Aorta (tissue), 5 donors: ENCODE measurements around the gene ZNF175. TPM values are rescaled to one million over a fixed set of nuclear protein-coding genes. Genes with fewer than 3 reads are reported as not detected.

Experiments used
- ATAC-seq: fragments of 200-7000 bp; cut with Tn5 transposase; one replicate; pipeline ENCODE4 v1.9.1; 2022; ENCODE audit warnings: moderate library complexity; ENCODE audit not compliant: low FRiP score
- DNase-seq, 2 donors: peaks; one replicate each; pipeline ENCODE4 v3.0.0-alpha.2; 2020
- H3K27ac ChIP-seq, 2 donors: one replicate each; pipeline ENCODE4 v1.5.1; 2013; ENCODE audit warnings: low read length in 2 of 2, mild to moderate bottlenecking in 2 of 2, moderate library complexity in 2 of 2, control low read depth in 1 of 2, inconsistent platforms in 1 of 2, low read depth in 1 of 2
- H3K27me3 ChIP-seq, 2 donors: one replicate each; pipeline ENCODE4 v1.6.1; 2013; ENCODE audit warnings: control low read depth in 1 of 2, low read length in 1 of 2, mild to moderate bottlenecking in 1 of 2, moderate library complexity in 1 of 2; ENCODE audit not compliant: insufficient read depth in 2 of 2, control insufficient read depth in 1 of 2
- H3K36me3 ChIP-seq, 2 donors: one replicate each; pipeline ENCODE4 v1.6.1; 2013; ENCODE audit warnings: control low read depth in 1 of 2, low read length in 1 of 2, mild to moderate bottlenecking in 1 of 2; ENCODE audit not compliant: insufficient read depth in 2 of 2, control insufficient read depth in 1 of 2
- H3K4me1 ChIP-seq, 2 donors: one replicate each; pipeline ENCODE4 v1.6.1; 2013; ENCODE audit warnings: low read length in 2 of 2, control low read depth in 1 of 2, mild to moderate bottlenecking in 1 of 2, moderate library complexity in 1 of 2; ENCODE audit not compliant: insufficient read depth in 2 of 2, control insufficient read depth in 1 of 2
- H3K4me3 ChIP-seq, 2 donors: one replicate each; pipeline ENCODE4 v1.5.1; 2013; ENCODE audit warnings: low read length in 2 of 2, control low read depth in 1 of 2, mild to moderate bottlenecking in 1 of 2
- H3K9me3 ChIP-seq: one replicate; pipeline ENCODE4 v1.6.1; 2013; ENCODE audit warnings: mild to moderate bottlenecking, low read length; ENCODE audit not compliant: control insufficient read depth
- WGBS, 2 donors: extraction: QIAGEN DNeasy Blood & Tissue Kit; methylation state at CpG; one replicate each; pipeline ENCODE4 v1.1.7; 2013; 5-methylcytosine and 5-hydroxymethylcytosine counted together
- intact Hi-C, 2 donors: fragments of 100-400 bp; cut with DNase I; formaldehyde crosslinking; loops; one replicate each; pipeline versions ENCODE4 v1.14.2 to v1.15.0; 2022
- polyA plus RNA-seq, 2 donors: library from polyadenylated mRNA; stranded (reverse); fragments of 200-250 nt; gene quantifications; one replicate each; pipeline ENCODE4 v1.2.3, GENCODE V29; 2013
- total RNA-seq, 2 donors: library from RNA; stranded (reverse); fragmentation: NEBNext Ultra II Directional; extraction: Animal tissue kit (Norgen Biotek cat#: 25700); gene quantifications; one replicate each; pipeline ENCODE4 v1.2.1, GENCODE V29; 2021
- donor health status: healthy with polysubstance abuse.
- donor health status: Bipolar disorder and iron deficiency.
- donor health status: DM: no; HTN: no; CAD: no.
- donor health status: DM: no; HTN: no; CAD: no.
- donor health status: DM: yes; HTN: yes; CAD: no.

Gene ZNF175
- total and polyA plus RNA-seq, 4 donors, result 1.8 to 16.6 (median 9.1) TPM

DNA sequence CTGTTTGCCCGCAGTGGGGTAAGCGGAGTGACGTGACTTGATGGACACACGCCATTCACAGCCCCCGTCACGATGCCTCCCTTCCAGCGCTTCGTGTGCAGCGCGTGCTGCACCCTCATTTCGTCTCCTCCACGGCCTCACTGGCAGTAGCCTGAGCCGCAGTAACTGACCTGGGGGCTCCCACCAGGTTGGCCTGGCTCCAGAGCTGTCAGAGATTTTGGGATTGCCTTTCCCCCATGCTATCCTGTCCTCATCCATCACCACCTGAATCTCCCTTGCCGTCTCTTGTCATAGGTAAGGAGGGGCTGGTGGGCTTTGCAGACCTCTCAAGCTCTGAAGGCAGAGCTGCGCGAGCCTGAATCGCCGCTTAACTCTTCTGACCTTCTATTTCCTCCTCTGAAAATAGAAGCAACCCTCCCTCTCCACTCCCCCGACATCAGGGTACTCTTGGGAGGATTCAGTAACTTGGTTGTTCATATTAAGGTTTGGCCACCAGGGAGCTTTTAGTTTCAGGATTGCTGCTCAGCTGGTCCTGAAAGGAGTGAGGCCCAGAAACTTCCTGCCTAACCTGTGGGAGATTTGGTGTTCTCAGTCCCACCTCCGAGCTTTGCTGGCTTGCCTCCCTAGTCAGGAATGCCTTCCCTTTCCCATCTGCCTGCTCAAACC is 31.2 kb downstream of the ZNF175 start:
- intact Hi-C loops, result no loop called here
- no peak overlapping the region for H3K4me3 ChIP-seq
- no peaks in the 10 kb centered on the region for H3K27me3 ChIP-seq
- no peaks in the 10 kb centered on the region for H3K36me3 ChIP-seq
- no peak for DNase-seq
- H3K27ac ChIP-seq, result no peak overlapping the region
- H3K9me3 ChIP-seq, result no peaks in the 10 kb centered on the region
- ATAC-seq, result no peak
- H3K4me1 ChIP-seq, result no peaks in the 10 kb centered on the region
- 88 to 90% methylated on average over 20 of the region's 20 CpGs for WGBS, 2 donors

DNA sequence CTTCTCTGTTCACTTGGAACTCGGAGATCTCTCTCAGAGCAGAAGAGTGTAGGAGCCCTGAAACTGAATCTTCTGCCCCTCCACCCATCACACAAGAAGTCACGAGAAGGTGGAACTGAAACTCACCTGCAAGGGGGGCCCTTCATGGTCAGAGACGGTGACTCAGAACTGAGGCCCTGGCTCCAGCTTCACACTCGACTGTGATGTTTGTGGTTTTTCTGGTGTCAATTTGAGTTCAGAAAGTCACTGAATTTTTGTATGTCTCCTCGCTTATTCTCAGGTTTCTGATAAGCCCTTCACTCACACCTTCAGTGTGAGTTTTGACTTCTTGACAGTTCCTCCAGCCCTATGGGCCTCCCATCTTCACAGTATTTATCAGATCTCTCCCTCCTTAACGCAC is 36.0 kb downstream of the ZNF175 start:
- intact Hi-C loops, result no loop called here

DNA sequence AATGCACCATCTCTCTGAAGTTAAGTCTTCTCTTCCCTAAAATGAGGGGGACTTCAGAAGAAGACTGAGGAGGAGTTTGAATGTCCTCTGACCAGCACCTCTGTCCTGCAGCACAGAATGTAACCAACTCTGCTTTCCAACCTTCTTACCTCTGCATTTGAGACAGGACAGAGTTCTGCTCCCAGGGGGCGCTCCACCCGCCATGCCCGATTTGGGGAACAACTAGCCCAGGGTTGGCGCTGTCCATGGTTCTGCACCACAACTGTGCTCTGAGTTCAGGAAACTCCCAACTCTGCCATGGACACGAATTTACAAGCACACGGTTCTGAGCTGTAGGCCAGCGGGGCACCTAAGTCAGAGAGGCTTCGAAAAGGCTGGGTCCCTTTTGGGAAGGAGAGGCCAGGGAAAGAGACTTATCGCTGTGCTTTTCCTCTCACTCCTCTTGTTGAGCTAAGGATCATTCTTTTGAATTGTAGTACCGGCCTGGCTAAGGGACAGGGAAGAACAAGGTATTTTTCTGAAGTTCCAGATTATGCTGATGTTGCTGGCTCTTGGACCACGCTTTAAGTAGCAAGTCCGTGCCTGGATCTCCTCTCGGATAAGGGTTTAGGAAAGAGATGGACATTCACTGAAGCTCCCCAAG is 37.0 kb downstream of the ZNF175 start:
- Histone ChIP-seq H3K27ac (no peak overlapping the region), H3K4me1 (no peaks in the 10 kb centered on the region), H3K36me3 (no peaks in the 10 kb centered on the region), H3K27me3 (no peaks in the 10 kb centered on the region), H3K9me3 (peaks cover 7% of the 10 kb centered on the region), H3K4me3 (no peak overlapping the region)
- intact Hi-C loops, result no loop called here
- ATAC-seq (no peak), DNase-seq (peak; percentile 90 to 92)
- 19 to 20% methylated on average over 13 of the region's 13 CpGs for WGBS, 2 donors

More for the DNA sequence above, 36.0 kb downstream of the ZNF175 start:
- Histone ChIP-seq H3K27me3 (no peaks in the 10 kb centered on the region), H3K4me3 (no peak overlapping the region), H3K27ac (no peak overlapping the region), H3K9me3 (peaks cover 2% of the 10 kb centered on the region), H3K4me1 (no peaks in the 10 kb centered on the region), H3K36me3 (no peaks in the 10 kb centered on the region)
- DNase-seq (no peak), ATAC-seq (no peak)
- WGBS, 2 donors, result 63% methylated on average over 6 of the region's 6 CpGs

DNA sequence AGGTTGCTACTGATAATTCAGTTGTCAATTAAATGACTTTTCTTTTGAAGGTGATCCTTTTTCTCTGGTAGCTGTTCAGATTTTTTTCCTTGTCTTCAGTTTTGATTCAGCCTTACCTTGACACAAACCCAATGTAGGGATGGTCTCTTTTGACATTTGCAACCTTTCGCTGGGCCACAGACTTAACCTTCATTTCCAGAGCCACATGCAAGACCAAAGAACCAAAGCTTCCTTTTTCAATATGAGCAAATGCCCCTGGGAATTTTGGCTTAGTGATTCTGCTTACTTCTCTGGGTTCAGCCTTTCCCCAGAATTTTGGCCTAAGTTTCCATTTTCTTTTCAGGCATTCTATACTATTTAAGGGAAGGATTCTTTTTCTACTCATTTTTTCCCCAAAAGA is 39.5 kb downstream of the ZNF175 start:
- DNase-seq (no peak), ATAC-seq (no peak)
- peaks cover 7% of the 10 kb centered on the region for H3K9me3 ChIP-seq
- no peak overlapping the region for H3K27ac ChIP-seq
- intact Hi-C loops, result no loop called here
- H3K4me3 ChIP-seq, result no peak overlapping the region
- no peaks in the 10 kb centered on the region for H3K36me3 ChIP-seq
- H3K27me3 ChIP-seq, result no peaks in the 10 kb centered on the region
- WGBS, 2 donors, result 67 to 80% methylated on average over 1 of the region's 1 CpG
- no peaks in the 10 kb centered on the region for H3K4me1 ChIP-seq

DNA sequence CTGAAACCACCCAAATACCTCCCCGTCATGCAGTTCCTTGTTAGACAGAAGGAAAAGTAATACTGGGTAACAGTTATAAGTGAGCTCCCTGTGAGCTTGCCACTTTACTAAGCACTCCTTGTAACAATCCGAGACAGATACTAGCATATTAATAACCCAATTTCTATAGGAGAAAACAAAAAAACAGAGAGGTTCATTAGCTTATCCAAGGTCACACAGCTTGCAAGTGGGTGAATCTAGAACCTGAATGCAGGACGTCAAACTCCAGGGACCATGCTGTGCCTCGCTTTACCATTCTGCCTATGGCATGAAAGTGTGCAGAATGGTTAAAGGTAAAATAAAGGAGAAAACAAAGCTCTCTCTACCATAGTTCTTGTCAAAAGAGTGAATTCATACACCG is 43.7 kb downstream of the ZNF175 start:
- ATAC-seq, result no peak
- WGBS, 2 donors, result 60 to 67% methylated on average over 5 of the region's 5 CpGs
- DNase-seq, result no peak
- intact Hi-C loops, result no loop called here
- H3K9me3 ChIP-seq, result peaks cover 6% of the 10 kb centered on the region
- no peak overlapping the region for H3K27ac ChIP-seq
- H3K4me1 ChIP-seq, result no peaks in the 10 kb centered on the region
- no peaks in the 10 kb centered on the region for H3K36me3 ChIP-seq
- H3K4me3 ChIP-seq, result no peak overlapping the region
- H3K27me3 ChIP-seq, result no peaks in the 10 kb centered on the region

DNA sequence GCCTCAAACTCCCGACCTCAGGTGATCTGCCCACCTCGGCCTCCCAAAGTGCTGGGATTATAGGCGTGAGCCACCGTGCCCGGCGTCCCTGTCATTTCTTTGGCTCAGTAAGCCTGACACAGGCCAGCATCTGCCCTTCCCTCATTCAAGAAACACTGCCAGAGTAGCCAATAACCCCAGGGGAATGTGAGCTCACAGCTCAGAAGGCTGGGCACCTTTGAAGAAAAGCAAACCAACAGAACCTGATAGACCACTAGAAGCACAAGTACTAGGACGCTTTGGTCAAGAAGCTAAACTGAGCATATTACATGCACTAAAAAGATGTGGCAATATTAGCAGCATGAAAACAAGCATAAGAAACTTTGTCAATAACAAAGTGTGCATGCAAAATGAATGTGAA is 44.9 kb downstream of the ZNF175 start:
- peaks cover 6% of the 10 kb centered on the region for H3K9me3 ChIP-seq
- no peaks in the 10 kb centered on the region for H3K36me3 ChIP-seq
- intact Hi-C loops, result no loop called here
- DNase-seq, result no peak
- WGBS, 2 donors, result 71 to 79% methylated on average over 7 of the region's 7 CpGs
- H3K27me3 ChIP-seq, result no peaks in the 10 kb centered on the region
- no peak overlapping the region for H3K4me3 ChIP-seq
- H3K4me1 ChIP-seq, result no peaks in the 10 kb centered on the region
- H3K27ac ChIP-seq, result no peak overlapping the region
- ATAC-seq, result no peak

DNA sequence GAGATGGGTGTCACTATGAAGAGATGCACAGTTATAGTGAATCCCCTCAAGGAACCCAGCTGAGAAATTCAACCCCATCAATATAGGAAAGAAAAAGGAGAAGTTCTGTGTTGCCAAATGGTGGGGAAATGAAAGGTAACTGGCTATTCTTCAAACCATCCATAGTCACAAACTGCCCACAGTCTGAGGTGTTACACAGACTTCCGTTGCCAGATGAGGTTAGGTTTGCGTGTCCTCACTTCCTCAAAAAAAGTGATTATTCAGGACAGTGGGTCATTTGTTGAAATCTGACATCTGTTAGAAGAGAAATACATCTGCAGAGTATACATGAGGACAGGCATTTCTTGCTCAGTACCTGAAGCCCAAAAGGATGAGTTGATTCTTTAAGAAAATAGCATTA is 50.1 kb downstream of the ZNF175 start:
- DNase-seq (no peak), ATAC-seq (no peak)
- Histone ChIP-seq H3K36me3 (no peaks in the 10 kb centered on the region), H3K4me3 (no peak overlapping the region), H3K27me3 (no peaks in the 10 kb centered on the region), H3K4me1 (no peaks in the 10 kb centered on the region), H3K9me3 (no peaks in the 10 kb centered on the region), H3K27ac (no peak overlapping the region)
- intact Hi-C loops, result no loop called here
- 56 to 69% methylated on average over 2 of the region's 2 CpGs for WGBS, 2 donors

DNA sequence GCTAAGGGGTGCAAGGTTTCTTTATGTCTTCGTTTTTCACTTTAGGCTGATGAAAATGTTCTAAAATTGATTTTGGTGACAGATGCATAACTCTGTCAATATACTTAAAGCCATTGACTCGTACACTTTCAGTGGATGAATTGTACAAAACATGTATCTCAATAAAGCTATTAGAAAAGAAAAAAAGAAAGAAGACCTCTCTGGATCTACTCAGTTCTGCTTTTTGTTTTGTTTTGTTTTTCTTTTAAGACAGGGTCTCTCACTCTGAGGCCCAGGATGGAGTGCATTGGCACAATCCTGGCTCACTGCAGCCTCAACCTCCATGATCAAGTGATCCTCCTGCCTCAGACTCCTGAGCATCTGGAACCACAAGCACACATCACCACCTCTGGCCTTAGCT is 55.6 kb downstream of the ZNF175 start:
- ATAC-seq (no peak), DNase-seq (no peak)
- H3K9me3 ChIP-seq, result no peaks in the 10 kb centered on the region
- no peak overlapping the region for H3K4me3 ChIP-seq
- no peak overlapping the region for H3K27ac ChIP-seq
- intact Hi-C loops, result no loop called here
- 50 to 58% methylated on average over 2 of the region's 2 CpGs for WGBS, 2 donors
- no peaks in the 10 kb centered on the region for H3K36me3 ChIP-seq
- H3K27me3 ChIP-seq, result no peaks in the 10 kb centered on the region
- H3K4me1 ChIP-seq, result no peaks in the 10 kb centered on the region

DNA sequence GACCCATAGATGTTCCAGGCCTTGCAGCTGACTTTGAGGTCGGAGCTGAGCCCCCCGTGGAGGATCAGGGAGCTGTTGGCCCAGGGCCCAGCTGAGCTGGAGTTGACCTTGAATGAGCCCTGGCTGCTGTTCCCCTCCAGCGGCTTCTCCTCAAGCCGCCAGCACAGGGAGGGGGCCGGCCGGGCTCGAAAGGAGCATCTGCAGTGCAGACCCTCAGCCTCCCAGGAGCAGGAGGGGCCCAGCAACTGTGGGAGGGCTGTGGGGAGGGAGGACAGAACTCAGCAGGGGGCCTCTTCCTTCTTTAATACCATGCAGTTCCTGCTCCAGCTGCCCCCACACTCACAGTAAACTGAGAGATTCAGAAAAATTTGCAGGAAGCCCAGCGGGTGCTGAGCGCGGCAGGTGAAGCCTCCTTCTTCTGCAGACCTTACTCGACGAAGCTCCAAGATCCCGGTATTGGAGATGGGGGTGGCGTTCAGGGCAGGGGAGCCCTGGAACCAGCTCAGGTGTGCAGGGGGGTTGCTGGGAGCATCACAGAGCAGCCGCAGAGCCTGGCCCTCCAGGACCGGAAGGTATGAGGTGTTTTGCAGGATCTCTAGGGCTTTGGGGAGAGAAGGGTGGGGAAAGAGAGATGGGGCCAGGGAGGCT is 56.5 kb downstream of the ZNF175 start:
- Histone ChIP-seq H3K36me3 (no peaks in the 10 kb centered on the region), H3K27ac (no peak overlapping the region), H3K4me1 (no peaks in the 10 kb centered on the region), H3K27me3 (no peaks in the 10 kb centered on the region), H3K9me3 (no peaks in the 10 kb centered on the region), H3K4me3 (no peak overlapping the region)
- intact Hi-C loops, result no loop called here
- 54 to 60% methylated on average over 16 of the region's 16 CpGs for WGBS, 2 donors
- no peak for ATAC-seq
- DNase-seq, result no peak
